ENCODE results near the gene KLHL12. TPM values are rescaled to one million over a fixed set of nuclear protein-coding genes. Genes with fewer than 3 reads are reported as not detected.

Gene KLHL12
- total RNA-seq, 1 donor from 2014 or later, result 24.9 TPM

DNA sequence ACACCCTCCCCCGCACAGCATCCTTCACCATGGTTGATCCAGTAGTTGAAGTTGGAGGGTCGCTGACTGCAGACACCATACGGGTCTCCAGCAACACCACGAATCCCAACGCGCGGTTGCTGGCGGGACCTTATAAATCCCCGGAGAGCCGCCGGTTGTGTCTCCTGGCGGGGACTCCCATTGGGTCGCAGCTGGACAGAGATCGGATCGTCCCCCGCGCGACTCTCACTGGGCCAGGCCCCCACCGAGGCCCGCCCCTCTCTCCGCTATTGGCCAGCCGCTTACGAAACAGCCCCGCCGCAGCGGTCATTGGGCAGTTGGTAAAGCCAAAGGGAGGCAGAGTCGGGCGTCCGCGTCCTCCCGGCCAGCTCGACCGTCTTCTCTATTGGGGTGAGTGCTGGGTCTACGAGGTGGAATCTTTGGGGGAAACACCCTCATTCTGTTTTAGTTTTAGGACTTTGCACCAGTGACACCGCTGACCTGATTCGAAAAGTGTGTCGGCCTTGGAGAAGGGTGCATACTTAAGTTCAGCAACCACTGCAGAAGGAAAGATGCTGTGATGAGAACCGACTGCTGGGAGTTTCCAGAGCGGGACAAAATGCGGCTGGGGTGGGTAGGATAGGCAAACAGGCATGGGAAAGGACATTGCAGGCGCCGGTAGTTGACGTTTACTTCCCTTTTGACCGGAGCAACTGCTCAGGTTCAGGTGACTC is 65.5 kb downstream of the KLHL12 start:
- H3K27ac Mint-ChIP-seq (ENCODE audit: unreplicated experiment), result peak overlapping the region; percentile 55
- H3K36me3 Mint-ChIP-seq (ENCODE audit: low read depth, unreplicated experiment), result no peaks in the 10 kb centered on the region
- no peaks in the 10 kb centered on the region for H3K79me2 ChIP-seq (ENCODE audit: insufficient read depth, low read length)
- H3K9me3 ChIP-seq (ENCODE audit: insufficient read depth, low read depth, low read length), result no peaks in the 10 kb centered on the region
- no peak overlapping the region for H3K27ac ChIP-seq (ENCODE audit: low read depth, low read length)
- DNase-seq (ENCODE audit: low read depth), result peak; percentile 80
- TF ChIP-seq, protein P1, sequence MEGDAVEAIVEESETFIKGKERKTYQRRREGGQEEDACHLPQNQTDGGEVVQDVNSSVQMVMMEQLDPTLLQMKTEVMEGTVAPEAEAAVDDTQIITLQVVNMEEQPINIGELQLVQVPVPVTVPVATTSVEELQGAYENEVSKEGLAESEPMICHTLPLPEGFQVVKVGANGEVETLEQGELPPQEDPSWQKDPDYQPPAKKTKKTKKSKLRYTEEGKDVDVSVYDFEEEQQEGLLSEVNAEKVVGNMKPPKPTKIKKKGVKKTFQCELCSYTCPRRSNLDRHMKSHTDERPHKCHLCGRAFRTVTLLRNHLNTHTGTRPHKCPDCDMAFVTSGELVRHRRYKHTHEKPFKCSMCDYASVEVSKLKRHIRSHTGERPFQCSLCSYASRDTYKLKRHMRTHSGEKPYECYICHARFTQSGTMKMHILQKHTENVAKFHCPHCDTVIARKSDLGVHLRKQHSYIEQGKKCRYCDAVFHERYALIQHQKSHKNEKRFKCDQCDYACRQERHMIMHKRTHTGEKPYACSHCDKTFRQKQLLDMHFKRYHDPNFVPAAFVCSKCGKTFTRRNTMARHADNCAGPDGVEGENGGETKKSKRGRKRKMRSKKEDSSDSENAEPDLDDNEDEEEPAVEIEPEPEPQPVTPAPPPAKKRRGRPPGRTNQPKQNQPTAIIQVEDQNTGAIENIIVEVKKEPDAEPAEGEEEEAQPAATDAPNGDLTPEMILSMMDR (IDR thresholded peaks at IDR 0.05; ENCODE audit: insufficient read depth, low read depth, low read length), result no peak
- no peak for TF ChIP-seq EZH2 (IDR thresholded peaks at IDR 0.05; ENCODE audit: insufficient read depth, low read length)
- H3K4me1 ChIP-seq (ENCODE audit: insufficient read depth, low read length), result peaks cover 8% of the 10 kb centered on the region
- H3K4me3 ChIP-seq (ENCODE audit: insufficient read depth, low read depth, low read length), result peak overlapping the region; percentile 71
- peak overlapping the region; percentile 94 for H3K4me3 Mint-ChIP-seq (ENCODE audit: unreplicated experiment)
- H3K9ac ChIP-seq (ENCODE audit: low read length), result peak overlapping the region; percentile 72
- no peaks in the 10 kb centered on the region for H3K27me3 ChIP-seq (ENCODE audit: insufficient read depth, low read length)
- H2AFZ ChIP-seq (ENCODE audit: low read depth, low read length), result peak overlapping the region; percentile 95
- H3K4me1 Mint-ChIP-seq (ENCODE audit: low read depth, unreplicated experiment), result peaks cover 5% of the 10 kb centered on the region
- peaks cover 24% of the 10 kb centered on the region for H3K27me3 Mint-ChIP-seq (ENCODE audit: low read depth, unreplicated experiment)
- no peaks in the 10 kb centered on the region for H4K20me1 ChIP-seq (ENCODE audit: insufficient read depth, low read length)
- no peaks in the 10 kb centered on the region for H3K9me3 Mint-ChIP-seq (ENCODE audit: unreplicated experiment)
- H3K36me3 ChIP-seq (ENCODE audit: insufficient read depth, low read length), result no peaks in the 10 kb centered on the region
- peak overlapping the region; percentile 99 for H3K4me2 ChIP-seq (ENCODE audit: low read length)
- FAIRE-seq, result no peak

DNA sequence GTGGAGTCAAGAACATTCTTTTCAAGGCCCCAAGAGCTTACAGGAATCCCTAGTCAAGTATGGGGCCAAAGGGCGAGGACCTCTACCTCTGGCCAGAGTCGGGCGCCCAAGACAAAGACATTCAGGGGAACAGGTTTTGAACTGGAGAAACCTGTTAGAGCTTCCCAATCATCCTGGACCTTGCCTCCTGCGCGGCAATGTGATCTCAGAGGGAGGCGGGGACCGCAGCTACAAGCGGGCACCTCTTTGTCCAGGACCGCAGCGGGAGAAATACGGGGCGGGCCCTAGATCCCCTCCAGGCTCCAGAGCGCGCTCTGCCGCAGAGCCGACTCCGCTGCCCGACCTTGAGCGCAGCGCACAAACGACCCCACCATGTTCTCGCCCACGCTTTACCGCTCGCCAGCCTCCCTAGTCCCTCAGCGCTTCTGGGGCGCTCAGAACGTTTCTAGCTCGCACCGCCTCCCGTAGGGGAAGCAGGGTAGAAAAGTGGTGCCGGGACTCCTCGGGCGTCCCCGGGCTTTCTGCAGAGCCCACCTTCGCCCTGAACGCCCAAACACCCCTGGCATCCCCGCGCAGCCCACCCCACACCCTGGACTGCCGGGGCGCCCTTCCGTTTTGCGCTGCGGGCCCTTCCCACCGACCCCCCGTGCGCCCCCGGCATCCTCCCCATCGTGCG is 66.2 kb downstream of the KLHL12 start:
- Histone ChIP-seq H3K4me2 (ENCODE audit: low read length) (peak overlapping the region; percentile 99), H4K20me1 (ENCODE audit: insufficient read depth, low read length) (no peaks in the 10 kb centered on the region), H3K4me1 (ENCODE audit: insufficient read depth, low read length) (peaks cover 8% of the 10 kb centered on the region), H3K36me3 (ENCODE audit: insufficient read depth, low read length) (no peaks in the 10 kb centered on the region), H3K79me2 (ENCODE audit: insufficient read depth, low read length) (no peaks in the 10 kb centered on the region), H3K27me3 (ENCODE audit: insufficient read depth, low read length) (no peaks in the 10 kb centered on the region), H3K27ac (ENCODE audit: low read depth, low read length) (no peak overlapping the region), H3K9ac (ENCODE audit: low read length) (peak overlapping the region; percentile 72), H2AFZ (ENCODE audit: low read depth, low read length) (peak overlapping the region; percentile 88), H3K4me3 (ENCODE audit: insufficient read depth, low read depth, low read length) (peak overlapping the region; percentile 71), H3K9me3 (ENCODE audit: insufficient read depth, low read depth, low read length) (no peaks in the 10 kb centered on the region)
- H3K4me3 Mint-ChIP-seq (ENCODE audit: unreplicated experiment), result peak overlapping the region; percentile 94
- H3K27ac Mint-ChIP-seq (ENCODE audit: unreplicated experiment), result no peak overlapping the region
- no peaks in the 10 kb centered on the region for H3K9me3 Mint-ChIP-seq (ENCODE audit: unreplicated experiment)
- peak; percentile 26 for DNase-seq (ENCODE audit: low read depth)
- peaks cover 5% of the 10 kb centered on the region for H3K4me1 Mint-ChIP-seq (ENCODE audit: low read depth, unreplicated experiment)
- TF ChIP-seq, protein P1 (IDR thresholded peaks at IDR 0.05; ENCODE audit: insufficient read depth, low read depth, low read length), result no peak
- no peaks in the 10 kb centered on the region for H3K36me3 Mint-ChIP-seq (ENCODE audit: low read depth, unreplicated experiment)
- H3K27me3 Mint-ChIP-seq (ENCODE audit: low read depth, unreplicated experiment), result peaks cover 21% of the 10 kb centered on the region
- no peak for FAIRE-seq

All from astrocyte (in vitro differentiated cells and primary cell).